ENCODE data around the gene TBL1XR1. TPM values are rescaled to one million over a fixed set of nuclear protein-coding genes. Genes with fewer than 3 reads are reported as not detected.

TBL1XR1 gene
- total RNA-seq, 1 experiment from 2014 or later = 180 TPM

DNA sequence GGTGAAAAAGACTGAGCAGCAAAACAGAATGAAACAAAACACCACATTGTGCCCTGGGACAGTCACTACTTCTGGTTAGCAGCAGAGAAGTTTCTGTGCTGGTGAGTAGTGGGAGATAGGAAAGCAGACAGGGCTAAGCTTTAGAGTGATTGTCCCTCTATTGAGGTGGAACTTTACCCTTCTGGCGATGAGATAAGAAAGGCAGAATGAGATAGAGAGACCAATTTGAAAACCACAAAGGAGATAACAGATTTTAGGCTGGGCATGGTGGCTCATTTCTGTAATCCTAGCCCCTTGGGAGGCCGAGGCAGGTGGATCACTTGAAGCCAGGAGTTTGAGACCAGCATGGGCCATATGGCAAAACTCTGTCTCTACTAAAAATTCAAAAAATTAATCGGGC is 208.5 kb downstream of the TBL1XR1 start:
- TF ChIP-seq POLR2A (IDR thresholded peaks at IDR 0.05; ENCODE audit: borderline replicate concordance, extremely low read depth, insufficient read depth, insufficient read length) (no peak), RAD21 (IDR thresholded peaks at IDR 0.05; ENCODE audit: low read depth) (no peak), EGR1 (IDR thresholded peaks at IDR 0.05; ENCODE audit: low read depth) (no peak), CEBPB (IDR thresholded peaks at IDR 0.05; ENCODE audit: low read depth) (no peak), ZFX (IDR thresholded peaks at IDR 0.05) (no peak), FOSL1 (IDR thresholded peaks at IDR 0.05; ENCODE audit: low read depth) (no peak), ZNF274 (IDR thresholded peaks at IDR 0.05; ENCODE audit: low read depth, low read length) (no peak), EZH2 (IDR thresholded peaks at IDR 0.05) (no peak), CBX3 (IDR thresholded peaks at IDR 0.05; ENCODE audit: low read depth) (no peak), SIN3A (IDR thresholded peaks at IDR 0.05; ENCODE audit: low read depth) (no peak), POLR2AphosphoS5 (IDR thresholded peaks at IDR 0.05; ENCODE audit: low read depth, low read length) (no peak), SP1 (IDR thresholded peaks at IDR 0.05; ENCODE audit: low read depth) (no peak), JUND (IDR thresholded peaks at IDR 0.05) (no peak), YY1 (IDR thresholded peaks at IDR 0.05; ENCODE audit: extremely low read depth, insufficient replicate concordance, low read depth, low read length) (no peak), SRF (IDR thresholded peaks at IDR 0.05; ENCODE audit: low read depth) (no peak)
- TF ChIP-seq, protein P1, sequence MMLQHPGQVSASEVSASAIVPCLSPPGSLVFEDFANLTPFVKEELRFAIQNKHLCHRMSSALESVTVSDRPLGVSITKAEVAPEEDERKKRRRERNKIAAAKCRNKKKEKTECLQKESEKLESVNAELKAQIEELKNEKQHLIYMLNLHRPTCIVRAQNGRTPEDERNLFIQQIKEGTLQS (IDR thresholded peaks at IDR 0.05) = no peak
- TF ChIP-seq, protein P2, sequence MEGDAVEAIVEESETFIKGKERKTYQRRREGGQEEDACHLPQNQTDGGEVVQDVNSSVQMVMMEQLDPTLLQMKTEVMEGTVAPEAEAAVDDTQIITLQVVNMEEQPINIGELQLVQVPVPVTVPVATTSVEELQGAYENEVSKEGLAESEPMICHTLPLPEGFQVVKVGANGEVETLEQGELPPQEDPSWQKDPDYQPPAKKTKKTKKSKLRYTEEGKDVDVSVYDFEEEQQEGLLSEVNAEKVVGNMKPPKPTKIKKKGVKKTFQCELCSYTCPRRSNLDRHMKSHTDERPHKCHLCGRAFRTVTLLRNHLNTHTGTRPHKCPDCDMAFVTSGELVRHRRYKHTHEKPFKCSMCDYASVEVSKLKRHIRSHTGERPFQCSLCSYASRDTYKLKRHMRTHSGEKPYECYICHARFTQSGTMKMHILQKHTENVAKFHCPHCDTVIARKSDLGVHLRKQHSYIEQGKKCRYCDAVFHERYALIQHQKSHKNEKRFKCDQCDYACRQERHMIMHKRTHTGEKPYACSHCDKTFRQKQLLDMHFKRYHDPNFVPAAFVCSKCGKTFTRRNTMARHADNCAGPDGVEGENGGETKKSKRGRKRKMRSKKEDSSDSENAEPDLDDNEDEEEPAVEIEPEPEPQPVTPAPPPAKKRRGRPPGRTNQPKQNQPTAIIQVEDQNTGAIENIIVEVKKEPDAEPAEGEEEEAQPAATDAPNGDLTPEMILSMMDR (IDR thresholded peaks at IDR 0.05 in 2 of 3, conservative IDR thresholded peaks at IDR 0.05 in 1 of 3; ENCODE audit: borderline replicate concordance in 1 of 3, insufficient read depth in 1 of 3, low read depth in 2 of 3, low read length in 2 of 3) = no peak
- TF ChIP-seq, protein P3, sequence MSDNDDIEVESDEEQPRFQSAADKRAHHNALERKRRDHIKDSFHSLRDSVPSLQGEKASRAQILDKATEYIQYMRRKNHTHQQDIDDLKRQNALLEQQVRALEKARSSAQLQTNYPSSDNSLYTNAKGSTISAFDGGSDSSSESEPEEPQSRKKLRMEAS (IDR thresholded peaks at IDR 0.05) = no peak
- TF ChIP-seq, protein P4, sequence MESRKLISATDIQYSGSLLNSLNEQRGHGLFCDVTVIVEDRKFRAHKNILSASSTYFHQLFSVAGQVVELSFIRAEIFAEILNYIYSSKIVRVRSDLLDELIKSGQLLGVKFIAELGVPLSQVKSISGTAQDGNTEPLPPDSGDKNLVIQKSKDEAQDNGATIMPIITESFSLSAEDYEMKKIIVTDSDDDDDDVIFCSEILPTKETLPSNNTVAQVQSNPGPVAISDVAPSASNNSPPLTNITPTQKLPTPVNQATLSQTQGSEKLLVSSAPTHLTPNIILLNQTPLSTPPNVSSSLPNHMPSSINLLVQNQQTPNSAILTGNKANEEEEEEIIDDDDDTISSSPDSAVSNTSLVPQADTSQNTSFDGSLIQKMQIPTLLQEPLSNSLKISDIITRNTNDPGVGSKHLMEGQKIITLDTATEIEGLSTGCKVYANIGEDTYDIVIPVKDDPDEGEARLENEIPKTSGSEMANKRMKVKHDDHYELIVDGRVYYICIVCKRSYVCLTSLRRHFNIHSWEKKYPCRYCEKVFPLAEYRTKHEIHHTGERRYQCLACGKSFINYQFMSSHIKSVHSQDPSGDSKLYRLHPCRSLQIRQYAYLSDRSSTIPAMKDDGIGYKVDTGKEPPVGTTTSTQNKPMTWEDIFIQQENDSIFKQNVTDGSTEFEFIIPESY (IDR thresholded peaks at IDR 0.05; ENCODE audit: extremely low read depth, insufficient replicate concordance, low read length) = no peak
- TF ChIP-seq, protein P5, sequence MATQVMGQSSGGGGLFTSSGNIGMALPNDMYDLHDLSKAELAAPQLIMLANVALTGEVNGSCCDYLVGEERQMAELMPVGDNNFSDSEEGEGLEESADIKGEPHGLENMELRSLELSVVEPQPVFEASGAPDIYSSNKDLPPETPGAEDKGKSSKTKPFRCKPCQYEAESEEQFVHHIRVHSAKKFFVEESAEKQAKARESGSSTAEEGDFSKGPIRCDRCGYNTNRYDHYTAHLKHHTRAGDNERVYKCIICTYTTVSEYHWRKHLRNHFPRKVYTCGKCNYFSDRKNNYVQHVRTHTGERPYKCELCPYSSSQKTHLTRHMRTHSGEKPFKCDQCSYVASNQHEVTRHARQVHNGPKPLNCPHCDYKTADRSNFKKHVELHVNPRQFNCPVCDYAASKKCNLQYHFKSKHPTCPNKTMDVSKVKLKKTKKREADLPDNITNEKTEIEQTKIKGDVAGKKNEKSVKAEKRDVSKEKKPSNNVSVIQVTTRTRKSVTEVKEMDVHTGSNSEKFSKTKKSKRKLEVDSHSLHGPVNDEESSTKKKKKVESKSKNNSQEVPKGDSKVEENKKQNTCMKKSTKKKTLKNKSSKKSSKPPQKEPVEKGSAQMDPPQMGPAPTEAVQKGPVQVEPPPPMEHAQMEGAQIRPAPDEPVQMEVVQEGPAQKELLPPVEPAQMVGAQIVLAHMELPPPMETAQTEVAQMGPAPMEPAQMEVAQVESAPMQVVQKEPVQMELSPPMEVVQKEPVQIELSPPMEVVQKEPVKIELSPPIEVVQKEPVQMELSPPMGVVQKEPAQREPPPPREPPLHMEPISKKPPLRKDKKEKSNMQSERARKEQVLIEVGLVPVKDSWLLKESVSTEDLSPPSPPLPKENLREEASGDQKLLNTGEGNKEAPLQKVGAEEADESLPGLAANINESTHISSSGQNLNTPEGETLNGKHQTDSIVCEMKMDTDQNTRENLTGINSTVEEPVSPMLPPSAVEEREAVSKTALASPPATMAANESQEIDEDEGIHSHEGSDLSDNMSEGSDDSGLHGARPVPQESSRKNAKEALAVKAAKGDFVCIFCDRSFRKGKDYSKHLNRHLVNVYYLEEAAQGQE (IDR thresholded peaks at IDR 0.05; ENCODE audit: low read depth) = no peak
- POLR2A ChIA-PET = no interaction called here
- RAD21 ChIA-PET (ENCODE audit: low non-redundant PET in 1 of 2, low total read pairs in 2 of 2, uncharacterized antibody in 2 of 2, unreplicated experiment in 2 of 2) = no interaction called here

More for the DNA sequence above, 208.5 kb downstream of the TBL1XR1 start:
- H3K4me2 ChIP-seq (ENCODE audit: low read length) = no peak overlapping the region
- ATAC-seq (no peak), DNase-seq (ENCODE audit: low read depth, low spot score) (no peak)
- H3K9me3 ChIP-seq (ENCODE audit: control insufficient read depth in 1 of 2, insufficient read depth in 1 of 2, low read depth in 1 of 2, low read length in 2 of 2) = no peaks in the 10 kb centered on the region
- H3K27me3 ChIP-seq (ENCODE audit: insufficient read depth, low read length) = no peaks in the 10 kb centered on the region
- intact Hi-C loops (cut with micrococcal nuclease) = no loop called here
- H3K9me2 ChIP-seq (ENCODE audit: insufficient read depth) = no peaks in the 10 kb centered on the region
- CTCF ChIA-PET = no interaction called here
- H3K27ac ChIP-seq (ENCODE audit: low read depth, low read length) = no peak overlapping the region
- no TSS peak for BruUV-seq (replicated peaks)
- H4K20me1 ChIP-seq (ENCODE audit: insufficient read depth) = no peaks in the 10 kb centered on the region
- no peak overlapping the region for H3K9ac ChIP-seq (ENCODE audit: low read length)
- no peaks in the 10 kb centered on the region for H3K79me2 ChIP-seq (ENCODE audit: insufficient read depth, low read length)
- no peak overlapping the region for H3K4me3 ChIP-seq (replicated peaks in 1 of 2; ENCODE audit: low read depth in 1 of 2, low read length in 2 of 2)
- no peaks in the 10 kb centered on the region for H3K36me3 ChIP-seq (ENCODE audit: control insufficient read depth in 1 of 2, insufficient read depth in 2 of 2, low read length in 2 of 2)
- H3K4me1 ChIP-seq (ENCODE audit: control insufficient read depth in 1 of 2, insufficient read depth in 2 of 2, low read length in 2 of 2) = no peaks in the 10 kb centered on the region
- no peak overlapping the region for H2AFZ ChIP-seq (ENCODE audit: low read depth, low read length, poor library complexity, severe bottlenecking)

All from HCT116 (cell line).